ENCODE data around the gene TAF1B. TPM values are rescaled to one million over a fixed set of nuclear protein-coding genes. Genes with fewer than 3 reads are reported as not detected.

The TAF1B gene
- total RNA-seq, 1 experiment from 2014 or later: 29.9 TPM

DNA sequence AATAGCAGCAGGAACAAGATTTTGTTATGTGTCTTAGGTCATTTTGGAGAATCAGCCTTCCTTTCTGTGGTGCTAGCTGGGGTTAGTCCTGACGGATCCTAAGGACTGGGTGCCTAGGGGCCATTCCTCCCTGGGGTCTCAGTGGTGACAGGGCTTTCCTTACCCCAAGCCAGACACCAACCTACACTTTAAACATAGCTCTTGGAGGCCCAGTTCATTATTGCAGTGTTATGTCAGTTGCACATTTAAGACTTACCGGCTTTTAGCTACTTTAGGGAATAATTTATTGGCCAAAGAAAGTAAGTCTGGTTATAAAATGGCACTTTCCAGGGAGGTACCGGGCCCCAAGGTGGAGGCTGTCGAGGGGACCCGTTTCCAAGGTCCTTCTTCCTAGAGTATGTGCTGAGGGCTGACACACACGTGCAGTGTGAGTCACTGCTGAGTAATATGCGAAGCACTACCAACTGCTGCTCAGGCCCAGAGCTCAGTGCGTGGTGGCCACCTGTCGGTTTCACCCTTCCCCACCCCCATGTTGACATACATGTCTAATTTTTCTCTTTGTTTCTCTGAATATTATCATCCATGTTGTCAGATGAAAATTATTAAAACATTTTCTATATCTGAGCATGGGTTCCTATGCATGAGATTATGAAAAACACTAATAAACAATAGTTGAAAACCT lies 71.3 kb downstream of the TAF1B start:
- no peak overlapping the region for H2BK120ac ChIP-seq (ENCODE audit: low read depth, low read length, poor library complexity, severe bottlenecking)
- H2BK12ac ChIP-seq (ENCODE audit: insufficient read length, low read depth, low read length): no peak overlapping the region
- no peak overlapping the region for H2AFZ ChIP-seq (ENCODE audit: low read length)
- no peak overlapping the region for H2BK15ac ChIP-seq (ENCODE audit: low read depth, low read length)
- H3K27me3 ChIP-seq (ENCODE audit: insufficient read depth, low read length): no peaks in the 10 kb centered on the region
- no peak overlapping the region for H3K23ac ChIP-seq (ENCODE audit: insufficient read length, low read depth, low read length)
- Mint-ChIP-seq H3K27me3 (ENCODE audit: low read depth) (no peaks in the 10 kb centered on the region), H3K36me3 (ENCODE audit: insufficient read depth in 1 of 3, low read depth in 3 of 3) (peaks cover 0 to 39% (median 27%) of the 10 kb centered on the region in 3 experiments; a peak in 6 of 7 replicates), H3K4me1 (no peaks in the 10 kb centered on the region), H3K27ac (peak overlapping the region in 1 of 3 experiments; percentile 82; a peak in 1 of 7 replicates), H3K4me3 (no peak overlapping the region), H3K9me3 (no peaks in the 10 kb centered on the region)
- no CpG with 5 or more reads among the region's 9 CpGs for WGBS (ENCODE audit: extremely low coverage, insufficient read length, low lambda C conversion rate)
- H3K4ac ChIP-seq (ENCODE audit: low read depth, low read length): no peak overlapping the region
- no peak for DNase-seq
- no peaks in the 10 kb centered on the region for H4K20me1 ChIP-seq (ENCODE audit: control insufficient read depth, insufficient read depth, insufficient read length)
- H3K79me2 ChIP-seq (ENCODE audit: insufficient read depth, low read length): no peaks in the 10 kb centered on the region
- no peak overlapping the region for H3K4me2 ChIP-seq (ENCODE audit: insufficient read depth, insufficient read length, low read length)
- no peak overlapping the region for H3K56ac ChIP-seq (ENCODE audit: insufficient read length, low read depth, low read length)
- no peak overlapping the region for H4K91ac ChIP-seq (ENCODE audit: insufficient read length, low read depth, low read length)
- H3K9ac ChIP-seq (ENCODE audit: extremely low read depth, insufficient read length, low read length): no peak overlapping the region
- H4K8ac ChIP-seq (replicated peaks; ENCODE audit: insufficient read length, low read depth, low read length): no peak overlapping the region
- H2BK5ac ChIP-seq (ENCODE audit: insufficient read length, low read length): no peak overlapping the region
- H3K23me2 ChIP-seq (ENCODE audit: insufficient read length, low read depth, low read length, poor library complexity, severe bottlenecking): no peaks in the 10 kb centered on the region
- H3K18ac ChIP-seq (ENCODE audit: insufficient read length, low read depth, low read length): no peak overlapping the region
- no peak overlapping the region for H4K5ac ChIP-seq (ENCODE audit: insufficient read length, low read depth, low read length)
- no peak overlapping the region for H3K14ac ChIP-seq (ENCODE audit: insufficient read depth, low read length)
- H2BK20ac ChIP-seq (ENCODE audit: low read depth, low read length, poor library complexity, severe bottlenecking): no peak overlapping the region
- no peak overlapping the region for H2AK5ac ChIP-seq (ENCODE audit: insufficient read length, low read length)
- no peaks in the 10 kb centered on the region for H3K79me1 ChIP-seq (ENCODE audit: insufficient read depth, low read depth, low read length, poor library complexity, severe bottlenecking)
- no peaks in the 10 kb centered on the region for H3K9me3 ChIP-seq (ENCODE audit: control insufficient read depth, low read depth, low read length)
- no peaks in the 10 kb centered on the region for H3K4me1 ChIP-seq (ENCODE audit: insufficient read depth, low read length)
- no peak overlapping the region for H3K27ac ChIP-seq (ENCODE audit: insufficient read length, low read depth, low read length)
- no peak overlapping the region for H3T11ph ChIP-seq (ENCODE audit: low read length)
- TF ChIP-seq, protein P1, sequence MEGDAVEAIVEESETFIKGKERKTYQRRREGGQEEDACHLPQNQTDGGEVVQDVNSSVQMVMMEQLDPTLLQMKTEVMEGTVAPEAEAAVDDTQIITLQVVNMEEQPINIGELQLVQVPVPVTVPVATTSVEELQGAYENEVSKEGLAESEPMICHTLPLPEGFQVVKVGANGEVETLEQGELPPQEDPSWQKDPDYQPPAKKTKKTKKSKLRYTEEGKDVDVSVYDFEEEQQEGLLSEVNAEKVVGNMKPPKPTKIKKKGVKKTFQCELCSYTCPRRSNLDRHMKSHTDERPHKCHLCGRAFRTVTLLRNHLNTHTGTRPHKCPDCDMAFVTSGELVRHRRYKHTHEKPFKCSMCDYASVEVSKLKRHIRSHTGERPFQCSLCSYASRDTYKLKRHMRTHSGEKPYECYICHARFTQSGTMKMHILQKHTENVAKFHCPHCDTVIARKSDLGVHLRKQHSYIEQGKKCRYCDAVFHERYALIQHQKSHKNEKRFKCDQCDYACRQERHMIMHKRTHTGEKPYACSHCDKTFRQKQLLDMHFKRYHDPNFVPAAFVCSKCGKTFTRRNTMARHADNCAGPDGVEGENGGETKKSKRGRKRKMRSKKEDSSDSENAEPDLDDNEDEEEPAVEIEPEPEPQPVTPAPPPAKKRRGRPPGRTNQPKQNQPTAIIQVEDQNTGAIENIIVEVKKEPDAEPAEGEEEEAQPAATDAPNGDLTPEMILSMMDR (conservative IDR thresholded peaks at IDR 0.05): no peak
